GM12891 (cell line): Measurements from ENCODE around the gene LMO7.
"Not testable (repeated sequence)": the region's sequence is repeated elsewhere in the genome, so short reads cannot be mapped to it uniquely, and the experiment has no call there.

Experiments
- DNase-seq: peaks from one replicate; pipeline ENCODE4 v3.0.0; 2011; ENCODE audit warnings: low spot score; ENCODE audit not compliant: insufficient read length
- FAIRE-seq: peaks from 2 replicates; lab custom pipeline; 2011; peaks lifted over from hg19 to GRCh38; lab: Jason Lieb, UNC
- PAX5 ChIP-seq: IDR thresholded peaks from 2 replicates; pipeline ENCODE4 v1.6.1; 2011; ENCODE audit warnings: low read length, moderate library complexity, mild to moderate bottlenecking; ENCODE audit not compliant: insufficient read depth, severe bottlenecking
- POLR2A ChIP-seq: IDR thresholded peaks from 2 replicates; pipeline ENCODE4 v1.6.1; 2011; ENCODE audit warnings: low read depth, low read length, control low read depth
- POLR2AphosphoS5 ChIP-seq: IDR thresholded peaks from 2 replicates; pipeline ENCODE4 v1.6.1; 2011; ENCODE audit warnings: low read depth, low read length, control low read depth
- POU2F2 ChIP-seq: IDR thresholded peaks from 2 replicates; pipeline ENCODE4 v1.6.1; 2011; ENCODE audit warnings: low read depth, mild to moderate bottlenecking, control low read depth, low read length, moderate library complexity
- SPI1 ChIP-seq: IDR thresholded peaks from 2 replicates; pipeline ENCODE4 v1.6.1; 2011; ENCODE audit warnings: low read depth, low read length, control low read depth
- TAF1 ChIP-seq: IDR thresholded peaks from 2 replicates; pipeline ENCODE4 v1.6.1; 2011; ENCODE audit warnings: low read depth, low read length, control low read depth

The LMO7 gene

GRCh38 chr13:75771818-75772217, 135.7 kb downstream of the LMO7 start:
- FAIRE-seq: no peak
- TF ChIP-seq PAX5 (no peak), TAF1 (no peak), POU2F2 (no peak), SPI1 (no peak), POLR2AphosphoS5 (no peak), POLR2A (no peak)
- no peak for DNase-seq

- TF ChIP-seq SPI1 (no peak), TAF1 (no peak)
- FAIRE-seq (no peak), DNase-seq (no peak)
These were observed 138.0 kb downstream of the LMO7 start for GRCh38 chr13:75774176-75774575.

GRCh38 chr13:75776550-75776949, 140.4 kb downstream of the LMO7 start:
- TF ChIP-seq POLR2AphosphoS5: no peak
- FAIRE-seq (no peak), DNase-seq (no peak)

GRCh38 chr13:75779393-75779792, 143.3 kb downstream of the LMO7 start:
- no peak for FAIRE-seq
- DNase-seq: no peak
- TF ChIP-seq POLR2AphosphoS5 (no peak), TAF1 (no peak), SPI1 (no peak), POU2F2 (no peak), PAX5 (no peak), POLR2A (no peak)

GRCh38 chr13:75780103-75780502, 144.0 kb downstream of the LMO7 start:
- not testable (repeated sequence) for FAIRE-seq

GRCh38 chr13:75782985-75783384, 146.9 kb downstream of the LMO7 start:
- FAIRE-seq (no peak), DNase-seq (no peak)
- TF ChIP-seq SPI1: no peak
- TF ChIP-seq TAF1: no peak
- TF ChIP-seq POLR2AphosphoS5: no peak
- no peak for TF ChIP-seq POLR2A
- no peak for TF ChIP-seq POU2F2
- no peak for TF ChIP-seq PAX5

More at GRCh38 chr13:75780103-75780502, 144.0 kb downstream of the LMO7 start:
- not testable (repeated sequence) for DNase-seq

- no peak for DNase-seq
- no peak for TF ChIP-seq POLR2AphosphoS5
- no peak for TF ChIP-seq TAF1
- no peak for TF ChIP-seq POU2F2
- TF ChIP-seq POLR2A: no peak
- TF ChIP-seq PAX5: no peak
- no peak for TF ChIP-seq SPI1
These were observed 147.9 kb downstream of the LMO7 start for GRCh38 chr13:75784003-75784402.

GRCh38 chr13:75785130-75785529, 149.0 kb downstream of the LMO7 start:
- TF ChIP-seq TAF1: no peak
- TF ChIP-seq POLR2AphosphoS5: no peak
- no peak for TF ChIP-seq POLR2A
- no peak for TF ChIP-seq POU2F2
- no peak for TF ChIP-seq PAX5
- no peak for TF ChIP-seq SPI1
- DNase-seq: no peak
- FAIRE-seq: no peak

More at GRCh38 chr13:75784003-75784402, 147.9 kb downstream of the LMO7 start:
- no peak for FAIRE-seq

GRCh38 chr13:75787249-75787928, 151.3 kb downstream of the LMO7 start:
- no peak for TF ChIP-seq PAX5
- TF ChIP-seq TAF1: no peak
- TF ChIP-seq POU2F2: no peak
- no peak for TF ChIP-seq SPI1
- TF ChIP-seq POLR2AphosphoS5: no peak
- TF ChIP-seq POLR2A: no peak
- DNase-seq (no peak), FAIRE-seq (no peak)

- TF ChIP-seq POLR2AphosphoS5: no peak
- no peak for TF ChIP-seq SPI1
- TF ChIP-seq POLR2A: no peak
- no peak for TF ChIP-seq POU2F2
- TF ChIP-seq PAX5: no peak
- FAIRE-seq: no peak
- no peak for DNase-seq
These were observed 152.4 kb downstream of the LMO7 start for GRCh38 chr13:75788481-75788981.

- FAIRE-seq (no peak), DNase-seq (no peak)
- TF ChIP-seq SPI1: no peak
- no peak for TF ChIP-seq TAF1
- no peak for TF ChIP-seq POLR2AphosphoS5
- no peak for TF ChIP-seq PAX5
- no peak for TF ChIP-seq POLR2A
- no peak for TF ChIP-seq POU2F2
These were observed 153.5 kb downstream of the LMO7 start for GRCh38 chr13:75789451-75790197.
